H1 (cell line): ENCODE measurements around the gene AGPAT3. TPM values are rescaled to one million over a fixed set of nuclear protein-coding genes. Genes with fewer than 3 reads are reported as not detected.

Source experiments
- CHD7 ChIP-seq: fragments of 300-600 bp; sonication (generic); IDR thresholded peaks from 2 replicates; pipeline ENCODE4 v1.7.1; 2012; ENCODE audit warnings: low read length, moderate library complexity, mild to moderate bottlenecking, inconsistent platforms; ENCODE audit not compliant: insufficient replicate concordance
- polyA plus RNA-seq, 7 experiments: library from polyadenylated mRNA; depleted of rRNA in 3 of 7; stranded (reverse) in 5 of 7; unstranded in 2 of 7; fragments of >200 nt in 5 of 7; fragments of 200-250 nt in 2 of 7; gene quantifications; 1 replicate in 5 of 7; 2 replicates in 1 of 7; 4 replicates in 1 of 7; pipeline versions ENCODE4 v1.2.1 to v1.2.3, GENCODE V29; 2011 to 2013; ENCODE audit warnings: missing spikeins in 2 of 7, mixed read lengths in 2 of 7
- total RNA-seq: library from RNA; stranded (reverse); fragmentation: NEBNext Ultra II Directional; extraction: Animal tissue kit (Norgen Biotek cat#: 25700); gene quantifications from 2 replicates; pipeline ENCODE4 v1.2.1, GENCODE V29; 2021

Gene AGPAT3
- total and polyA plus RNA-seq, 2 of the 8 experiments (the other 6 are each of a cell fraction or from before 2014, with no cell fraction given), result 5.8 to 7.3 TPM

- TF ChIP-seq CHD7, result no peak
These were observed 106.4 kb downstream of the AGPAT3 start (continued) for GRCh38 chr21:43971201-43971991.
